Colonic mucosa (tissue), 4 donors: ENCODE measurements around the gene ANAPC13. TPM values are rescaled to one million over a fixed set of nuclear protein-coding genes. Genes with fewer than 3 reads are reported as not detected.
A peak's percentile ranks its signal among the peaks of the same experiment; 100 is the strongest.

ENCODE experiments used
- DNase-seq: peaks from one replicate; pipeline ENCODE4 v3.0.0-alpha.2; 2020
- H3K27ac ChIP-seq: fragments of 200-600 bp; one replicate; pipeline ENCODE4 v1.8.0; 2021
- H3K27me3 ChIP-seq: fragments of 200-600 bp; one replicate; pipeline ENCODE4 v1.8.0; 2021
- H3K36me3 ChIP-seq: fragments of 200-600 bp; one replicate; pipeline ENCODE4 v1.8.0; 2021
- H3K4me1 ChIP-seq: fragments of 200-600 bp; one replicate; pipeline ENCODE4 v1.8.0; 2021; ENCODE audit warnings: mild to moderate bottlenecking
- H3K4me3 ChIP-seq: fragments of 200-600 bp; one replicate; pipeline ENCODE4 v1.8.0; 2021
- H3K9ac ChIP-seq, 2 donors: one replicate each; pipeline ENCODE4 v1.7.0; 2013; ENCODE audit warnings: control low read depth in 2 of 2, low read depth in 2 of 2, low read length in 2 of 2
- H3K9me3 ChIP-seq: fragments of 200-600 bp; one replicate; pipeline ENCODE4 v1.8.0; 2021
- intact Hi-C: fragments of 100-400 bp; cut with DNase I; formaldehyde crosslinking; loops from one replicate; pipeline ENCODE4 v1.14.1; 2022
- total RNA-seq, 2 donors: library from RNA; stranded (reverse); fragmentation: NEBNext Ultra II Directional in 1 of 2; extraction: Animal tissue kit (Norgen Biotek cat#: 25700) in 1 of 2; gene quantifications; one replicate each; pipeline ENCODE4 v1.2.1, GENCODE V29; 2021
- TF ChIP-seq, protein P1 (sequence below): fragments of 200-600 bp; IDR thresholded peaks from one replicate; pipeline ENCODE4 v1.8.0; 2022; ENCODE audit warnings: antibody characterized with exemption, mild to moderate bottlenecking
- donor health status: healthy.
- donor health status: DM: no; HTN: no; CAD: no.
- donor health status: DM: no; HTN: no; CAD: no.

Gene ANAPC13
- total RNA-seq, 2 donors from 2014 or later: 31.6 to 33.5 TPM

DNA sequence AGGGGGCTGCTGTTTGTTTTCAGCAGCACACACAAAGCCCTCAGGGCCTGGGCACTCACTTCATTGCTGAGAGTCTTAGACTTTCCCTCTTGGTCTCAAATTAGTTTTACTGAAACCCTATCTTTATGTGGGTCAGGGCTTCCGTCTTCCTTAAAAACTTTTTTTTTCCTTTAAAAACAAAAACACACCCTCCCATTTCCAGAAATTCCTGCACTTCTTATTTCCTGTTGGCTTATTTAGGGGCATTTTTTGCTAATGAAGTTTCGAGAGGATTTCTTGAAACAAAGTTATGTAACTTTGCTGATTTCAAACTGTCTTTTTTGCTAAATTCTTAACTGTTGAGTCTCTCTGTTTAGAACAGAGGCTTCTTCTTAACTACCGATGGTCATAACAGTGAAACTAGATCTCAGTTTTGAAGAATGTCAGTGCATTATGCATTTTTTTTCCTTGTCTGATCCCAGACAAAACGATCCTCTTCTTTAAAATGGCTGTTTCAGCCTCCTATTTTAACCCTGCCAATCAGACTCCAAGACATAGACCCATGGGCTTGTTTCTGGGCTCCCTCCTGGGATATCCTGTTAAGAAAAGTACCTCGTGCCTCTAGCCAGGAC lies 23.3 kb downstream of the ANAPC13 start:
- Histone ChIP-seq H3K4me3 (no peak overlapping the region), H3K4me1 (no peaks in the 10 kb centered on the region), H3K27ac (peak overlapping the region; percentile 34), H3K27me3 (no peaks in the 10 kb centered on the region), H3K36me3 (no peaks in the 10 kb centered on the region), H3K9me3 (no peaks in the 10 kb centered on the region), H3K9ac (no peak overlapping the region)
- intact Hi-C loops: no loop called here
- DNase-seq: no peak
- TF ChIP-seq, protein P1, sequence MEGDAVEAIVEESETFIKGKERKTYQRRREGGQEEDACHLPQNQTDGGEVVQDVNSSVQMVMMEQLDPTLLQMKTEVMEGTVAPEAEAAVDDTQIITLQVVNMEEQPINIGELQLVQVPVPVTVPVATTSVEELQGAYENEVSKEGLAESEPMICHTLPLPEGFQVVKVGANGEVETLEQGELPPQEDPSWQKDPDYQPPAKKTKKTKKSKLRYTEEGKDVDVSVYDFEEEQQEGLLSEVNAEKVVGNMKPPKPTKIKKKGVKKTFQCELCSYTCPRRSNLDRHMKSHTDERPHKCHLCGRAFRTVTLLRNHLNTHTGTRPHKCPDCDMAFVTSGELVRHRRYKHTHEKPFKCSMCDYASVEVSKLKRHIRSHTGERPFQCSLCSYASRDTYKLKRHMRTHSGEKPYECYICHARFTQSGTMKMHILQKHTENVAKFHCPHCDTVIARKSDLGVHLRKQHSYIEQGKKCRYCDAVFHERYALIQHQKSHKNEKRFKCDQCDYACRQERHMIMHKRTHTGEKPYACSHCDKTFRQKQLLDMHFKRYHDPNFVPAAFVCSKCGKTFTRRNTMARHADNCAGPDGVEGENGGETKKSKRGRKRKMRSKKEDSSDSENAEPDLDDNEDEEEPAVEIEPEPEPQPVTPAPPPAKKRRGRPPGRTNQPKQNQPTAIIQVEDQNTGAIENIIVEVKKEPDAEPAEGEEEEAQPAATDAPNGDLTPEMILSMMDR: no peak

DNA sequence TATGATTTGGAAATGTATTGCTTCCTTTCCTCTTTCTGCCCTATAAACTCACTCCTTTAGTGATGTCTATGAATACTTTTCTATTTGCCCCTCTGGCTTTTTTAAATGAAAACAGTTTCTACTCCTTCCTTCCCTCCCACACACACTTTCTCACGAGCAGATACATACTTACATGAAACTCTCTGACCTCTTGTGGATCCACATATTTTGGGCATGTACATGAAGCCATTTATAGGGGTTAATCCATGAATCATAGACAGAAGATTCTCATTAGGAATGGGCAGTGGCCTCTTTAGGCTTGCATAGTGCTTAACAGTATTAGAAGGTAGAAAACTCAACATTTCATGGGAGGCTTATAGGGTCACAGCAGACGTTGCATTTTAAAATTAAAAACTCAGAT lies 24.8 kb downstream of the ANAPC13 start:
- intact Hi-C loops: no loop called here
- H3K27ac ChIP-seq: no peak overlapping the region

DNA sequence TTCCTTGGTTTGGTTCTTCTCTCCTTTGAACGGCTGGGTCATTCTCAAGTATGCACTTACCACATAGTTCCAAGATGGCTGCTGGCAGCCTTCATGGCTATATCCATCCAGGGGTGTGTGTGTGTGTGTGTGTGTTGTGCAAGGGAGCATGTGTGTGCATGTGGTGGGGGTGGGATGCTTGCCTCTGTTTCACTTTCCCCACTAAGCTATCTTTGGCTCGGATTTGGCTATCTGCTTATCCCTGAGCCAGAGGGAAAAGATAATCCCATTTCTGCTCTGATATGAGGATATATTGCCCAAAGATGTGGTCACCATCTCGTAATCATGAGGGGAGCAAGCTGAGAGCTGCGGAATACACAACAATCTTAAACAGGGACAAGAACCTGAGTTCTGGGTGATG lies 26.2 kb downstream of the ANAPC13 start:
- no peaks in the 10 kb centered on the region for H3K36me3 ChIP-seq
- H3K4me1 ChIP-seq: no peaks in the 10 kb centered on the region
- H3K4me3 ChIP-seq: no peak overlapping the region
- H3K27ac ChIP-seq: no peak overlapping the region
- no peak overlapping the region for H3K9ac ChIP-seq
- TF ChIP-seq, protein P1: no peak
- H3K27me3 ChIP-seq: no peaks in the 10 kb centered on the region
- no peak for DNase-seq
- no peaks in the 10 kb centered on the region for H3K9me3 ChIP-seq
- intact Hi-C loops: no loop called here

More for the DNA sequence above, 24.8 kb downstream of the ANAPC13 start:
- no peak for DNase-seq
- Histone ChIP-seq H3K4me1 (no peaks in the 10 kb centered on the region), H3K9me3 (no peaks in the 10 kb centered on the region), H3K27me3 (no peaks in the 10 kb centered on the region), H3K4me3 (no peak overlapping the region), H3K36me3 (no peaks in the 10 kb centered on the region), H3K9ac (no peak overlapping the region)
- TF ChIP-seq, protein P1: no peak

DNA sequence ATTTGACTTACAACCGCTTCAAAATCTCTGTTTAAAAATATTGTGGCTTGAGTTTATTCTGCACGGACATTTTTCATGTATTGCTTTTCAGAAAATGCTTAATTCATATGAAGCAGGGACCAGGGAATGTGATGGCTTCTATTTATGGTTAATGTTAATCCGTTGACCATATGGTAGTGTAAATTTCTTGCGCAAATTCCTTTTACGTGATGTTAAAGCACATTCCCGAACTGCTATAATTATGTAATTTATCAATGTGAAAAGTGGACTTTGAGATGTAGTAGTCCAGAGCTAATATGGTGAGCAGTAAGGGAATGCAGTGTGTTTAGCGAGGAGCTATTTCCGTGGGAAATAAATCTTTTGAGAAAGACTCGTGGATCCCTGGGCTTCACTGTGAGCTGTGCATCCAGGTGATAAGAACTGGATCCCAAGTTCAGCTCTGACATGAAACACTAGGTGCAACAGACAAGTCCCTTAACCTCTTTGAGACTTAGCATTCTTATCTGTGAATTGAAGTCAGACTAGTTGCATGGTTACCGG lies 27.3 kb downstream of the ANAPC13 start:
- no peak for DNase-seq

DNA sequence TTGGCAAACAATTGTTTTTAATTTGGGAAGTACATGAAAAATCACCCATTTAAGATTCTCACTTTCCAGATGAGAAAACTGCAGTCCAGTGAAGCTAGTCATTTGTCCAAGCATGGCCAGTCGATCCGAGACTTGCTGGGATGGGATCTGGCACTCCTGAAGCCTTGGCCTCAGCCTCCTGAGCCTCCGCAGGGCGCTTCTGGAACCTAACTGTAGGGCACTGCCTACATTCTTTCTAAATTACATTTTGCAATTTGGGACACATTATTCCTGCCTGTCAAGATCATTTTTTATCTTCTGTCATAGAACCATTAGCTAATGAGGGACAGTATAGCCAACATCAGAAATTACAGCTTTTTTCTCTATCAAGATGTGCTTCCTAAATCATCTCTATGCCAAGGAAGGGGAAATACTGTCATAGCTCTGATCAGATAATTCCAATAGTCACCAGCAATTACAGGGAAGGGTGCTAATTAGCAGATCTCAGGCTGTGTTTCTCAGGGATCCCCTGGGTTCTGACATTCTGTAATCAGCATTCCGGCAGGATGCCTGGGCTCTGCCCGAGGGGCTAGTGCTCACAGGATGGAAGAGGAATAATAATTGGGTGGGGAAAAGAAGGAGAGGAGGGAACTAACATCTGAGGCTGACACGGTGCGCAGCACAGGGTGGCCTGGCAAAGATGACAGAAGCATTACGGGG lies 28.3 kb downstream of the ANAPC13 start:
- H3K9ac ChIP-seq: no peak overlapping the region
- H3K4me3 ChIP-seq: no peak overlapping the region
- no peaks in the 10 kb centered on the region for H3K9me3 ChIP-seq
- no peaks in the 10 kb centered on the region for H3K36me3 ChIP-seq
- no peak overlapping the region for H3K27ac ChIP-seq
- no peak for DNase-seq
- no peaks in the 10 kb centered on the region for H3K27me3 ChIP-seq
- H3K4me1 ChIP-seq: no peaks in the 10 kb centered on the region
- TF ChIP-seq, protein P1: no peak
- intact Hi-C loops: no loop called here

More for the DNA sequence above, 27.3 kb downstream of the ANAPC13 start:
- TF ChIP-seq, protein P1: no peak
- Histone ChIP-seq H3K4me1 (no peaks in the 10 kb centered on the region), H3K36me3 (no peaks in the 10 kb centered on the region), H3K4me3 (no peak overlapping the region), H3K9me3 (no peaks in the 10 kb centered on the region), H3K27ac (no peak overlapping the region), H3K9ac (no peak overlapping the region), H3K27me3 (no peaks in the 10 kb centered on the region)
- intact Hi-C loops: no loop called here
